Activated CD8-positive, alpha-beta memory T cell treated with anti-CD3 and anti-CD28 coated beads, Interleukin-2, amount 10 ng/mL, durations not matched to agents 7 days and 5 days (primary cell): ENCODE results near the gene KIF13A. TPM values are rescaled to one million over a fixed set of nuclear protein-coding genes. Genes with fewer than 3 reads are reported as not detected.
"Not testable (repeated sequence)": the region's sequence is repeated elsewhere in the genome, so short reads cannot be mapped to it uniquely, and the experiment has no call there.

Experiments used
- ATAC-seq: fragments of 150-1000 bp; cut with Tn5 transposase; one replicate; pipeline ENCODE4 v1.10.0; 2021; ENCODE audit warnings: moderate library complexity
- CTCF ChIA-PET: fragments of 350-600 bp; sonication (Branson Sonifier 250); formaldehyde crosslinking; loops from one replicate; lab custom pipeline; 2021; ENCODE audit warnings: antibody characterized with exemption; lab: Charles Lee
- DNase-seq: peaks from one replicate; pipeline ENCODE4 v3.0.0-alpha.2; 2020
- H3K27ac Mint-ChIP-seq: one replicate; pipeline ENCODE4 v1.8.0; 2021; ENCODE audit warnings: mild to moderate bottlenecking, mixed read lengths
- H3K27me3 Mint-ChIP-seq: one replicate; pipeline ENCODE4 v1.8.0; 2021; ENCODE audit warnings: mixed read lengths
- H3K36me3 Mint-ChIP-seq: one replicate; pipeline ENCODE4 v1.8.0; 2021; ENCODE audit warnings: mild to moderate bottlenecking, mixed read lengths
- H3K4me1 Mint-ChIP-seq: one replicate; pipeline ENCODE4 v1.8.0; 2021; ENCODE audit warnings: mixed read lengths
- H3K4me3 Mint-ChIP-seq: one replicate; pipeline ENCODE4 v1.8.0; 2021; ENCODE audit warnings: mild to moderate bottlenecking, moderate library complexity, mixed read lengths
- H3K9me3 Mint-ChIP-seq: one replicate; pipeline ENCODE4 v1.8.0; 2022; ENCODE audit warnings: low read depth, mixed read lengths
- total RNA-seq, 2 experiments: library from RNA; stranded (reverse); gene quantifications; one replicate each; pipeline ENCODE4 v1.2.3, GENCODE V29; 2021

The KIF13A gene
- total RNA-seq, 2 experiments from 2014 or later = 0.05 TPM; not detected in 1

DNA sequence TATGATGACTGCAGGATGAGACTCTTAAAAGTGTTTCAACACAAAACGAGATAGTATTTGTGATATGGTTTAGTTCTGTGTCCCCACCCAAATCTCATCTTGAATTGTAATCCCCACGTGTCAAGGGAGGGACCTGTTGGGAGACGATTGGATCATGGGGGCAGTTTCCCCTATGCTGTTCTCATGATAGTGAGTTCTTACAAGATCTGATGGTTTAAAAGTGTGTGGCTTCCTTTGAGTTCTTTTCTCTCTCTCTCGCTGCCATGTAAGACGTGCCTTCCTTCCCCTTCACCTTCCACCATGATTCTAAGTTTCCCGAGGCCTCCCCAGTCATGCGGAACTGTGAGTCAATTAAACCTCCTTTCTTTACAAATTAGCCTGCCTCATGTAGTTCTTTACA lies 130.2 kb downstream of the KIF13A start:
- H3K9me3 Mint-ChIP-seq, H3K4me1 Mint-ChIP-seq, ATAC-seq, CTCF ChIA-PET, DNase-seq, H3K36me3 Mint-ChIP-seq, H3K27ac Mint-ChIP-seq, H3K4me3 Mint-ChIP-seq: not testable (repeated sequence)
- peaks cover 12% of the 10 kb centered on the region for H3K27me3 Mint-ChIP-seq

DNA sequence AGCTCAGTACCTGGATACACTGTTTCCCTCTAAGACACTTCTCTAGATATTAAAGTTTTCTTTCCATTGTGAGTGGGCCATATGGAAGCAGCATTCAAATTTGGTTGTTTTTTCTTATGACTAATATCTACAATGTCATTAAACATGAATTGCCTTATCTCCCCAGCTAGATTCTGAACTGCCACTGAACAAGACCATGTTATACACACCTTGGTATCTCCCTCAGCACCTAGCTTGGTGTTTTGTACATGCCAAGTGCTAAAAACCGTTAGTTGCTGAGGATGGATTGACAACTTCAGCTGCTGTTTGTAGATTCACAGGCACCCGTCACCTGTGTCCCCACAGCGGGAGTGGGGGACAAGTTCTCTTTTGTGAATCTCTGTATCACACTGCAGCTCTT lies 131.1 kb downstream of the KIF13A start:
- no peak overlapping the region for H3K27ac Mint-ChIP-seq
- no peaks in the 10 kb centered on the region for H3K36me3 Mint-ChIP-seq
- ATAC-seq (no peak), DNase-seq (no peak)
- no peak overlapping the region for H3K4me3 Mint-ChIP-seq
- H3K9me3 Mint-ChIP-seq = no peaks in the 10 kb centered on the region
- peaks cover 17% of the 10 kb centered on the region for H3K27me3 Mint-ChIP-seq
- no peaks in the 10 kb centered on the region for H3K4me1 Mint-ChIP-seq
- CTCF ChIA-PET = no interaction called here

DNA sequence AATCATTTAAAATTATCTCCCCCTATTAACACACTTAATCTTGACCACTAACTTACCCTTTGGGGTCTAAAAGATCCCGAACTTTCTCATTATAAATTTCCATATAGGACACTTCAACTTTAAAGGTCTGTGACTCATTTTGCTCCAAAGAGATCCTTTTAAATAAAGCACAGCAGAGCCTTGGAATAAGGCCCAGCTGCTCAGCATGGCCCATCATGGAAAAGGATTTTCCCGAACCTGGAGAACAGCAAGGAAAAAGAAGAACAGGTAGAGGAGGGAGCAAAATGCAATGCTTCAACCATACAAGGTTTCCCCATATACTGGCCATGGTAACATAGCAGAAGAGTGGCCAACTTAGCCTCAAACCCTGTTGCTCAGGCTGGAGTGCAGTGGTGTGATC lies 132.1 kb downstream of the KIF13A start:
- Mint-ChIP-seq H3K27me3 (peaks cover 24% of the 10 kb centered on the region), H3K4me3 (no peak overlapping the region), H3K36me3 (no peaks in the 10 kb centered on the region), H3K4me1 (no peaks in the 10 kb centered on the region), H3K27ac (no peak overlapping the region), H3K9me3 (no peaks in the 10 kb centered on the region)
- ATAC-seq (no peak), DNase-seq (no peak)
- CTCF ChIA-PET = no interaction called here

DNA sequence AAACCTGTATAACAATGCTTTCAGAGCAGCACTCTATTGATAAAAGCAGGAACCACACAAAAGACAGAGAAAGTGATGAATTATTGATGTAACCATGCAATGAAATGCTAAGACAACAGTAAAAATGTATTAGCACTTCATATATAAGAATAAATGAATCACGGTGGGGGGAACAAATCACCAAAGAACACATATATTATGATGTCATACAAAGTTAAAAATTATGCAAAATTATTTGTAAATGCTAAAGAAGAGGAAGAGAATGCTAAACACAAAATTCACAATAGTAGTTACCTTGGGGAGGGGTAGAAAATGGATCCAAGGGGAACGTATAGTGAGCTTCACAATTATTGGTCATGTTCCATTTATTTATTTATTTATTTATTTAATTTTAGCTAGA lies 133.9 kb downstream of the KIF13A start:
- Mint-ChIP-seq H3K27me3 (peaks cover 32% of the 10 kb centered on the region), H3K9me3 (no peaks in the 10 kb centered on the region), H3K4me1 (no peaks in the 10 kb centered on the region), H3K27ac (no peak overlapping the region), H3K4me3 (no peak overlapping the region), H3K36me3 (no peaks in the 10 kb centered on the region)
- no peak for ATAC-seq
- CTCF ChIA-PET = interaction anchor here (1.0 kb wide), 1 partner anchor 10 kb away, joined by 3 read pairs; no protein-coding TSS in a partner anchor
- DNase-seq = no peak

DNA sequence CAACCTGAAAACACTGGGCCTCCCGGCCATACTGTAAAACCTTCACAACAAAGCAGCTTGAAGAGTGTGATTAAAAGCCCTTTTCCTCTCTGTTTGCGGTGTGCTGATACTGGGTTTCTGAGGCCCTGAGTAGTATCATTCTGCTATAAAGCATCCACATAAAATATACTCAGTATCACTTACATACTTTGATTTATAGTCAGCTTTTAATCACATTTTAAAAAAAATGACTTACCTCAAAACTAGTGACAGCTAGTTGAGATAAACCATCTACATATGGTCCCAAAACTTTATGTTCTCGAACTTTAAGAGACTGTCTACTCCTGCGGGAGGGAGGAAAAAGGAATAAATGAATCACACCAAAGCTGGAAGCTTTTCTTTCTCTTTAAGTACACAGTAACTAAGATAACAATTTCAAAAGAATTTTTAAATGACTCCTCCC lies 135.7 kb downstream of the KIF13A start:
- Mint-ChIP-seq H3K27ac (no peak overlapping the region), H3K9me3 (no peaks in the 10 kb centered on the region), H3K27me3 (peaks cover 36% of the 10 kb centered on the region), H3K4me3 (no peak overlapping the region), H3K36me3 (no peaks in the 10 kb centered on the region), H3K4me1 (no peaks in the 10 kb centered on the region)
- ATAC-seq (no peak), DNase-seq (no peak)
- CTCF ChIA-PET = no interaction called here

DNA sequence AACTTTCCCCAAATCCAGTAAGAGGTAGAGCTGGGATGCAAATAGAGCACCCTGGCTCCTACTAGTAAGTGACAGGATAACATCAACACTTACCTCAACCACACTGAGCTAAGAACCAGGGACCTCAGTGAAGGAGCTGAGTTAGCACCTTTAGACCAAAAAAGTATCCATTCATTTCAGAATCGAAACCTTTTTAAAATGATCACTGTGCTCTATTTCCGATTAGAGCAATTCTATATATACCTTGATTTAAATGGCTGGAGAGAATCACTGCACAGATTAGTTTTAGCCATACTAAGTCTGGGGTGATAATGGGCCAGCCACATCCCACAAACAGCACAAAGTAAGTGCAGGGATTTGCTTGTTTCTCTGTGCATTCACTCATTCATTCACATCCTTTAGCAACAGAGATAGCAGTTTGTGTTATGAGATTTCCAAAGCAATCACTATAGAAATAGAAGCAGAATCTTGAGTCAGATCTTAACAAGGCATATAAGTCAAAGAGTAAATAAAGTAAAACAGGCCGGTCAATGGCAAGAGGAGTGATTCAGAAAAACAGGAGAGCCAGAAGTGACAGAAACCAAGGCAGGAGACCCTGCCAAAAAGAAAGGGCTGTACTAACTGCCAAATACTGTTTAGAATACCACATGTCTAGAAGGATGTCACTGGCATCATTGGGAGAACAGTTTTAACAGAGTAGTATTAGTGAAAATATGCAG lies 136.3 kb downstream of the KIF13A start:
- no peak overlapping the region for H3K27ac Mint-ChIP-seq
- DNase-seq (no peak), ATAC-seq (no peak)
- peaks cover 33% of the 10 kb centered on the region for H3K27me3 Mint-ChIP-seq
- no peaks in the 10 kb centered on the region for H3K36me3 Mint-ChIP-seq
- H3K4me3 Mint-ChIP-seq = no peak overlapping the region
- H3K4me1 Mint-ChIP-seq = no peaks in the 10 kb centered on the region
- H3K9me3 Mint-ChIP-seq = no peaks in the 10 kb centered on the region
- CTCF ChIA-PET = no interaction called here

DNA sequence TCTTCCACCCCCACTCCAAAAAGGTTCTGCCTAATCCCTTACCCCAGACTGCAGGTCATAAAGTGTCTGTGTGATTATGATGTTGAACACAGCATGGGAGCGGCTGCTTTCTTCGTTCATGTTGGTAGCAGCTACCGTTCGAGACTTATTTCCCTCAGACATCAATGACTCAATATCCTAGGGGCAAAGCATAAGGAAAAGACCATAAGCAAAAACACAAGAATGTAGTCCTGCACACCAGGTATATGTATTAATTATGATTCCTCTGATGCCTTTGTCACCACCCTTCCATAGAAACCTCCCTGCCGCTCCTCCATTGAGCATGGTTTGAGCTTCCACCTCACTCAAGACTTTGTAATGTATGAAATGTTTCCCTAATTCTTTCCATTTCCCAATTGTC lies 137.2 kb downstream of the KIF13A start:
- no peak overlapping the region for H3K27ac Mint-ChIP-seq
- H3K27me3 Mint-ChIP-seq = peaks cover 32% of the 10 kb centered on the region
- H3K4me3 Mint-ChIP-seq = no peak overlapping the region
- no peaks in the 10 kb centered on the region for H3K9me3 Mint-ChIP-seq
- H3K4me1 Mint-ChIP-seq = no peaks in the 10 kb centered on the region
- H3K36me3 Mint-ChIP-seq = no peaks in the 10 kb centered on the region
- DNase-seq (no peak), ATAC-seq (no peak)
- CTCF ChIA-PET = no interaction called here

DNA sequence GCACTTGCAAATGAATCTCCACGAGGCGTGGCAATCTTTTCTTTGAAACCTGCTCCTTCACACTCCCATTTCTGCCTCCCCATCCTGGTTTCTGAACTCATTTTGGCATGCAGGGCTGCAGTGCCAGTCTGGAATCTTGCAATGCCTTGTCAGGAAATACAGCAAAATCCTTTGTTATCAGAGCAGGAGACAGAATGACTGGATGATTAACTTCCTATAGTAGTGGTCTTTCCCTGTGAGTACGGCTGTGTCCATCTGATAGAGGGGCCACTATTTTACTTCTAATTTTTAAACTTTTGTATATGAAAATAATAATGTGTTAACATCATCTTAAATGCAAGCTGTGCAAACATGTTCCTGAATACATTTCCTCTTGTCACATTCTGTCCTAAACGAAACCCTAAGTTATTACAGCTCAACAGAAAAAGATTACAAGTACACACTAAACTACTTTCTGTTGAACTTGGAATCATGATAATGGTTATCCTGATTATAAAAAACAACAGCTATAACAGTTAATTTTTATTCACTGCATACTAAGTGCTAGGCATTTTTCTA lies 140.2 kb downstream of the KIF13A start:
- H3K27me3 Mint-ChIP-seq = peaks cover 41% of the 10 kb centered on the region
- H3K27ac Mint-ChIP-seq = no peak overlapping the region
- H3K4me1 Mint-ChIP-seq = peaks cover 3% of the 10 kb centered on the region
- no peaks in the 10 kb centered on the region for H3K36me3 Mint-ChIP-seq
- ATAC-seq (no peak), DNase-seq (no peak)
- H3K4me3 Mint-ChIP-seq = no peak overlapping the region
- CTCF ChIA-PET = no interaction called here
- no peaks in the 10 kb centered on the region for H3K9me3 Mint-ChIP-seq

DNA sequence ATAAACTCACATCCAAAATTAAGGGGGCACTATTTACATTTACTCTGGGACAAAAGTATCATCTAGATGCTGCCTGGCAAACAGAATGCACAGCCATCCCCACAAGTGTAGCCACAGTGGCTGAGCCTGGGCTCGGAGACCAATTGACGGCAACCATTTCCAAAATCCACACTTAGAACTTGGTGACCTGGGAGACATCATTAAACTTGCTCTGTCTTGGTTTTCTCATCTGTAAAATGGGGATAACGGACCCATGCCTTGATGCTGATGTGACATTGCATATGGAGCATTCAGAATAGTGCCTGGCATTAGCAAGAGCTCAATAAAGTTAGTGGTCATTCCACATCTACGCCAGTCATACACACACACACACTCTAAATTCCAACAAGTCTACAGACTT lies 140.7 kb downstream of the KIF13A start:
- DNase-seq (no peak), ATAC-seq (no peak)
- H3K27ac Mint-ChIP-seq = no peak overlapping the region
- no peaks in the 10 kb centered on the region for H3K9me3 Mint-ChIP-seq
- H3K36me3 Mint-ChIP-seq = no peaks in the 10 kb centered on the region
- peaks cover 3% of the 10 kb centered on the region for H3K4me1 Mint-ChIP-seq
- peaks cover 38% of the 10 kb centered on the region for H3K27me3 Mint-ChIP-seq
- H3K4me3 Mint-ChIP-seq = no peak overlapping the region
- CTCF ChIA-PET = no interaction called here

DNA sequence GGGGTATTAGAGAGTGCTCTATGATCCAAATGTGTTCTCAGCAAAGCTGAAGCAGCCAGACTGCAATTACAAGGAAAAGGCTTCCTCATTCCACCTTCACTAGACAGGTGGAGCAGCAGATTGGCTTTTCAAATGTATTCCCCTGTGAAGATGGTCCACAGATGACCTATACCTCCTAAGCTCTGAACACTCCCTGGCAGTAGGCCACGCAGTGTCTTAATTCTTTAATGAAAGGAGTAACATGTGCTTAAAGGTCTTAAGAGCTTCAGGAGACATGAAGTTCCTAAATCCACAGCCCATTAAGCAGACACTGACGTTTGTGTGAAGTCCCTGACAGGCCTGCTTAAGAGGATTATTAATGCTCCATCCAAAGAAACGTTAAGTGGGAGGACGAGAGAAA lies 141.8 kb downstream of the KIF13A start:
- CTCF ChIA-PET = interaction anchor here (0.7 kb wide), 1 partner anchor 65 kb away, joined by 4 read pairs; no protein-coding TSS in a partner anchor
- no peak for DNase-seq
- Mint-ChIP-seq H3K36me3 (no peaks in the 10 kb centered on the region), H3K4me1 (peaks cover 3% of the 10 kb centered on the region), H3K4me3 (no peak overlapping the region), H3K9me3 (no peaks in the 10 kb centered on the region), H3K27ac (no peak overlapping the region), H3K27me3 (peaks cover 33% of the 10 kb centered on the region)
- no peak for ATAC-seq

DNA sequence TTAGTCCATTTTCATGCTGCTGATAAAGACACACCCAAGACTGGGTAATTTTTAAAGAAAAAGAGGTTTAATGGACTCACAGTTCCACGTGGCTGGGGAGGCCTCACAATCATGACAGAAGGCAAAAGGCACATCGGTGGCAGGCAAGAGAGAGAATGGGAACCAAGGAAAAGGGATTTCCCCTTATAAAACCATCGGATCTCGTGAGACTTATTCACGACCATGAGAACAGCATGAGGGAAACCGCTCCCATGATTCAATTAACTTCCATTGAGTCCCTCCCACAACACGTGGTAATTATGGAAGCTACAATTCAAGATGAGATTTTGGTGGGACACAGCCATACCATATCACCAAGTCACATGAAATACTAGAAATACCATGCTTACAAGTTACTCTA lies 142.5 kb downstream of the KIF13A start:
- H3K27me3 Mint-ChIP-seq = peaks cover 33% of the 10 kb centered on the region
- H3K4me3 Mint-ChIP-seq, H3K4me1 Mint-ChIP-seq, CTCF ChIA-PET, ATAC-seq, DNase-seq, H3K36me3 Mint-ChIP-seq, H3K9me3 Mint-ChIP-seq, H3K27ac Mint-ChIP-seq: not testable (repeated sequence)

DNA sequence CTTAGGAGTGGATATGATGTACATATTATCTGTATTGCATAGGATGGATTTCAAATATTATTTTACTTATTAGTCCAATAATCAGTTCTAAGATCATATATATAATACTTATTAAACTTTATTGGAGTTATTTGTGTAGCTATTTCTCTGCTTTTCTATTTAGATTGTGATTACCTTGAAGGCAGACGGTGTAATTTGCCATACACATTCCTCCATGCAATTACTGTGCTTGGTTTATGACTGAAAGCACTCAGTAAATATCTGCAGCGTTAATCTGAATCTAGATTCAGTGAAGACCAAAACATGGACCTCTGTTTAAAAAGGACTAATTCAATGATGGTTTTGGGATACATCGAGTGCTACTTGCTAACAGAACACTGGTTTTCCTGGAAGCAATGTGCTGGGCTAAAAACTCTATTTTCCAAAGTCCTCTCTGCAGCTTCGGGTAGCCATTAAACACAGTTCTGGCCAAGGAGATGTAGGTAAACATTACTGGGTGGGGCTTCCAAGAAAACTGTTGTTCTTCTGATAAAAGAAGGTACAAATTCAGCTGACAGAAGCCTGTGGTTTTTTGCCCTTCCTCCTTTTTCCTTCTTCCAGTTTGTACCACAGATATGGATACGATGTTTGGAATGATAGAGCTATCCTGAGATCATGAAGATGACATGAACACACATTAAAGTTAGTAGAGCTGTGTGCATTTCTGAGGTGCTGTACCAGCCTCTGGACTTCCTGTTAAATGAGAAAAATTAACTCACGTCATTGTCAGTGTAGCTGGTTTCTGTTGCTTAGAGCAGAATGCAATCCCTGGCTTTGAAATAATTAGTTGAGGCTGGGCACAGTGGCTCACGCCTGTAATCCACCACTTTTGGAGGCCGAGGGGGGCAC lies 144.3 kb downstream of the KIF13A start:
- DNase-seq (no peak), ATAC-seq (no peak)
- no peak overlapping the region for H3K27ac Mint-ChIP-seq
- H3K4me3 Mint-ChIP-seq = no peak overlapping the region
- H3K9me3 Mint-ChIP-seq = no peaks in the 10 kb centered on the region
- peaks cover 3% of the 10 kb centered on the region for H3K4me1 Mint-ChIP-seq
- peaks cover 39% of the 10 kb centered on the region for H3K27me3 Mint-ChIP-seq
- no peaks in the 10 kb centered on the region for H3K36me3 Mint-ChIP-seq
- CTCF ChIA-PET = no interaction called here

DNA sequence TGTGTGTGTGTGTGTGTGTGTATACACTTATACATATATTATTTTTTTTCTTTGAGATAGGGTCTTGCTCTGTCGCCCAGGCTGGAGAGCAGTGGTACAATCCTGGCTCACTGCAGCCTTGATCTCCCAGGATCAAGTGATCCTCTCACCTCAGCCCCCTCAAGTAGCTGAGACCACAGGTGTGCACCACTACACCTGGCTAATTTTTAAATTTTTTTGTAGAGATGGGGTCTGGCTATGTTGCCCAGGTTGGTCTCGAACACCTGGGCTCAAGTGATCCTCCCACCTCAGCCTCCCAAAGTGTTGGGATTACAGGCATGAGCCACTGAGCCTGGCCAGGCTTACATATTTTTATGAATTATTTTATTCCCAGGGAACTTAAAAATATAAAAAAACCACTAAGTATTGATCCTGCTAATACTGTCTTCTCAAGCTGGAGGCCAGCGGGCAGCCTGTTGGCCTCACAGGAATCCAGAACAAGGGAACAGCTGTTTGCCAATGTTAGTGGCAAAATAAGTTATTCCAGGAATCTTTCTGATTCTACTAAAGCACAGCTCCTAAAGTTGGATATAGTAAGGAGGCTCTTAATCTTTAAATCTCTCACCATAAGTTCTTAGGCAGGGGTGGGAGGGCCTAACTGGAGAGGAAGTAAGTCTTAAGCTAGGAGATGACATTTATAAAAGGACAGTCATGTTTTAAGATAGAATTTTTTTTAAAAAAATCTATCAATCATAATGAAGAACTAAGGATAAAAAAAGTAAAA lies 145.2 kb downstream of the KIF13A start:
- peaks cover 38% of the 10 kb centered on the region for H3K27me3 Mint-ChIP-seq
- H3K9me3 Mint-ChIP-seq = no peaks in the 10 kb centered on the region
- CTCF ChIA-PET = no interaction called here
- no peak overlapping the region for H3K27ac Mint-ChIP-seq
- ATAC-seq (no peak), DNase-seq (no peak)
- H3K4me1 Mint-ChIP-seq = peaks cover 3% of the 10 kb centered on the region
- H3K36me3 Mint-ChIP-seq = no peaks in the 10 kb centered on the region
- H3K4me3 Mint-ChIP-seq = no peak overlapping the region
